HepG2 (cell line): ENCODE measurements around the gene ZNF425. TPM values are rescaled to one million over a fixed set of nuclear protein-coding genes. Genes with fewer than 3 reads are reported as not detected.
A peak's percentile ranks its signal among the peaks of the same experiment; 100 is the strongest.

Experiments used
- HCFC1 ChIP-seq: fragments of 150-350 bp; IDR thresholded peaks from 2 replicates; pipeline ENCODE4 v1.6.1; 2014; ENCODE audit warnings: low read depth, low read length
- HOXD1 ChIP-seq: sonication (generic); formaldehyde crosslinking; IDR thresholded peaks from 2 replicates; pipeline ENCODE4 v1.5.0; 2020; ENCODE audit warnings: missing genetic modification reagents
- IRF9 ChIP-seq: sonication (generic); formaldehyde crosslinking; IDR thresholded peaks from 2 replicates; pipeline ENCODE4 v1.8.0; 2022; ENCODE audit warnings: missing genetic modification reagents, mild to moderate bottlenecking, borderline replicate concordance
- KMT2A ChIP-seq: sonication (generic); formaldehyde crosslinking; IDR thresholded peaks from 2 replicates; pipeline ENCODE4 v1.4.0; 2020; ENCODE audit warnings: missing genetic modification reagents
- MBD4 ChIP-seq: IDR thresholded peaks from 2 replicates; pipeline ENCODE4 v1.6.1; 2012; ENCODE audit warnings: low read length, inconsistent platforms, borderline replicate concordance
- MTA1 ChIP-seq: sonication (generic); formaldehyde crosslinking; IDR thresholded peaks from 2 replicates; pipeline ENCODE4 v1.4.0; 2020; ENCODE audit warnings: missing genetic modification reagents, mild to moderate bottlenecking, borderline replicate concordance
- ZBTB10 ChIP-seq: sonication (generic); formaldehyde crosslinking; IDR thresholded peaks from 2 replicates; pipeline ENCODE4 v1.4.0; 2020; ENCODE audit warnings: missing genetic modification reagents, borderline replicate concordance
- ZFP36 ChIP-seq: fragments of 150-350 bp; IDR thresholded peaks from 2 replicates; pipeline ENCODE4 v1.6.1; 2018; ENCODE audit warnings: borderline replicate concordance, low read length, low read depth; ENCODE audit not compliant: partially characterized antibody
- ZNF138 ChIP-seq: sonication (generic); formaldehyde crosslinking; IDR thresholded peaks from 2 replicates; pipeline ENCODE4 v1.5.0; 2020; ENCODE audit warnings: mild to moderate bottlenecking, low read depth, missing genetic modification reagents
- ZNF205 ChIP-seq: IDR thresholded peaks from 2 replicates; pipeline ENCODE4 v1.6.1; 2018; ENCODE audit warnings: missing biosample characterization, missing genetic modification reagents
- ZNF263 ChIP-seq: sonication (generic); formaldehyde crosslinking; IDR thresholded peaks from 2 replicates; pipeline ENCODE4 v1.4.0; 2020; ENCODE audit warnings: missing genetic modification reagents
- ZNF264 ChIP-seq: sonication (generic); formaldehyde crosslinking; IDR thresholded peaks from 2 replicates; pipeline ENCODE4 v1.4.0; 2020; ENCODE audit warnings: missing genetic modification reagents
- ZNF274 ChIP-seq: sonication (generic); formaldehyde crosslinking; IDR thresholded peaks from 2 replicates; pipeline ENCODE4 v1.5.1; 2020; ENCODE audit warnings: mild to moderate bottlenecking, missing genetic modification reagents
- ZNF557 ChIP-seq: sonication (generic); formaldehyde crosslinking; IDR thresholded peaks from 2 replicates; pipeline ENCODE4 v1.4.0; 2020; ENCODE audit warnings: missing genetic modification reagents
- ZNF564 ChIP-seq: sonication (generic); formaldehyde crosslinking; IDR thresholded peaks from 2 replicates; pipeline ENCODE4 v1.8.1; 2023; ENCODE audit warnings: mild to moderate bottlenecking, missing genetic modification reagents
- ZNF616 ChIP-seq: sonication (generic); formaldehyde crosslinking; IDR thresholded peaks from 2 replicates; pipeline ENCODE4 v1.5.0; 2020; ENCODE audit warnings: low read depth, mild to moderate bottlenecking, missing genetic modification reagents
- ZNF639 ChIP-seq: conservative IDR thresholded peaks from 2 replicates; pipeline ENCODE4 v1.6.1; 2018; ENCODE audit warnings: missing genetic modification reagents
- ZNF672 ChIP-seq: sonication (generic); formaldehyde crosslinking; IDR thresholded peaks from 2 replicates; pipeline ENCODE4 v1.8.1; 2022; ENCODE audit warnings: missing genetic modification reagents
- ZNF770 ChIP-seq: sonication (generic); formaldehyde crosslinking; IDR thresholded peaks from 2 replicates; pipeline ENCODE4 v1.5.0; 2020; ENCODE audit warnings: mild to moderate bottlenecking, missing genetic modification reagents
- ZNF784 ChIP-seq: sonication (generic); formaldehyde crosslinking; IDR thresholded peaks from 2 replicates; pipeline ENCODE4 v1.5.1; 2020; ENCODE audit warnings: missing genetic modification reagents, mild to moderate bottlenecking, borderline replicate concordance
- polyA plus RNA-seq, 8 experiments: library from polyadenylated mRNA; depleted of rRNA in 3 of 8; stranded (reverse) in 7 of 8; unstranded in 1 of 8; fragments of >200 nt; fragmentation: Illumina TruSeq in 4 of 8; extraction: Trizol in 4 of 8; gene quantifications; 2 replicates each; pipeline versions ENCODE4 v1.2.1 to v1.2.3, GENCODE V29; 2011 to 2016; ENCODE audit warnings: low read depth in 4 of 8, missing spikeins in 1 of 8, mixed read lengths in 1 of 8; ENCODE audit not compliant: insufficient read depth in 1 of 8
- total RNA-seq, 5 experiments: library from RNA; depleted of rRNA; stranded (reverse); fragments of >200 nt; fragmentation: Illumina TruSeq; extraction: Trizol; gene quantifications; 2 replicates each; pipeline ENCODE4 v1.2.3, GENCODE V29; 2016; ENCODE audit warnings: low read depth in 1 of 5

The ZNF425 gene
- total and polyA plus RNA-seq, 2 of the 13 experiments (the other 11 are each of a cell fraction or from before 2014, with no cell fraction given) = 0.51 to 1.1 TPM

- TF ChIP-seq IRF9 (peak; percentile 18; the same call in 1 of the 2 replicates), MTA1 (peak; percentile 46; the same call in 1 of the 2 replicates), ZFP36 (no peak), HCFC1 (0 out of 2 replicates have a peak, but pooled peaks have one; percentile 27), ZNF672 (CRISPR knock-in tag) (no peak), ZNF263 (CRISPR knock-in tag) (0 out of 2 replicates have a peak, but pooled peaks have one; percentile 22), HOXD1 (CRISPR knock-in tag) (peak; percentile 34; the same call in 1 of the 2 replicates), ZBTB10 (CRISPR knock-in tag) (no peak), ZNF557 (CRISPR knock-in tag) (no peak), ZNF274 (no peak), ZNF770 (CRISPR knock-in tag) (peak; percentile 38; the same call in 1 of the 2 replicates), ZNF784 (CRISPR knock-in tag) (no peak; the same call in 1 of the 2 replicates), ZNF639 (CRISPR knock-in tag) (no peak; the same call in 1 of the 2 replicates), ZNF205 (CRISPR knock-in tag) (0 out of 2 replicates have a peak, but pooled peaks have one; percentile 37), MBD4 (no peak), ZNF138 (CRISPR knock-in tag) (0 out of 2 replicates have a peak, but pooled peaks have one; percentile 41), ZNF564 (CRISPR knock-in tag) (no peak; the same call in 1 of the 2 replicates), ZNF616 (CRISPR knock-in tag) (0 out of 2 replicates have a peak, but pooled peaks have one; percentile 46), ZNF264 (CRISPR knock-in tag) (0 out of 2 replicates have a peak, but pooled peaks have one; percentile 27), KMT2A (CRISPR knock-in tag) (peak; percentile 32; the same call in 1 of the 2 replicates)
Measured at GRCh38 chr7:149147072-149147751, 21.1 kb upstream of the ZNF425 start, which contains the start of gene ZNF398 (continued).
